ENCODE measurements around the gene GAK.

GAK gene

DNA sequence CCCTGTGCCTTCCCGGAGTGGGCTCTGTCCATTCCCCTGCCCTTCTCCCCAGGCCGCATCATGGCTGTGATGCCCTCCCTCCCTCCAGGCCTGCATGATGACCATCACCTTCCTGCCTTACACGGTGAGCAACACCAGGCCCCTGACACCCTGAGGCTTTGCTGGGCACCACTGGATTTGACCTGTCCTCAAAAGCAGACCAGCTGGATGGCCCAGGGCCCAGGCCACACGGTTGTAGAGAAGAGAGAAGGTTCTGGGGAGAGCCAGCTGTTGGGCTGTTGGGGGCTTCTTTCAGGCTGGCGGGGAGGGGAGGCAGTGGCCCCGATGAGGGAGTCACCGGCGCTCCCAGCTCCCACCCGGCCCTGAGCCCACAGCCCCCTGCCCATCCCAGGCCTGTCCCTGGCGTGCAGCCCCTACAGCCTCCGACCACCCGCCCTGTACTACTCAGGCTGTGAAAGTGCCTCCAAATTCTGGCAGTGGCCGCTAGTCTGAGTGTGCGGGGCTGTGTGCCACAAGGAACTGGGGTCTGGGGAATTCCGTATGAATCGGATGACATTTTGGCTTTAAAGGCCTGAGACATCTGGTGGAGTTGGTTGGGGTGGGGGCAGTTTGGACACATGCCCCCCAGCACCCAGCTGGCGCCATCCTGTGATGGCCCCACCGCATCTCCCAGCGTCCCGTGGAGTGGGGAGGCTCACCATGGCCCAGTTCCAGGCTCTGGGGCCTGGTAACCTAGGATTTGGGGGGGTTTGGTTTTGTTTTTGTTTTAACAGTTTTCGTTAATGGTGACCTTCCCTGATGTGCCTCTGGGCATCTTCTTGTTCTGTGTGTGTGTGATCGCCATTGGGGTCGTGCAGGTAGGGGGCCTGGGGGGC is 19.7 kb upstream of the GAK start:
- Histone ChIP-seq H3K4me3 (ENCODE audit: low read depth in 1 of 5, low read length in 5 of 5) (no peak overlapping the region), H3K4me1 (ENCODE audit: control insufficient read depth in 5 of 5, insufficient read depth in 5 of 5, low read length in 5 of 5) (no peaks in the 10 kb centered on the region), H3K36me3 (ENCODE audit: control insufficient read depth in 5 of 5, insufficient read depth in 5 of 5, low read length in 5 of 5) (peaks cover 0 to 51% (median 32%) of the 10 kb centered on the region in 5 donors), H3K9ac (ENCODE audit: low read length in 5 of 5) (no peak overlapping the region), H3K27ac (ENCODE audit: low read depth, low read length) (no peak overlapping the region), H3K27me3 (ENCODE audit: control insufficient read depth in 5 of 5, insufficient read depth in 4 of 5, low read length in 5 of 5) (no peaks in the 10 kb centered on the region), H3K9me3 (ENCODE audit: control insufficient read depth in 5 of 5, low read length in 5 of 5) (no peaks in the 10 kb centered on the region)

DNA sequence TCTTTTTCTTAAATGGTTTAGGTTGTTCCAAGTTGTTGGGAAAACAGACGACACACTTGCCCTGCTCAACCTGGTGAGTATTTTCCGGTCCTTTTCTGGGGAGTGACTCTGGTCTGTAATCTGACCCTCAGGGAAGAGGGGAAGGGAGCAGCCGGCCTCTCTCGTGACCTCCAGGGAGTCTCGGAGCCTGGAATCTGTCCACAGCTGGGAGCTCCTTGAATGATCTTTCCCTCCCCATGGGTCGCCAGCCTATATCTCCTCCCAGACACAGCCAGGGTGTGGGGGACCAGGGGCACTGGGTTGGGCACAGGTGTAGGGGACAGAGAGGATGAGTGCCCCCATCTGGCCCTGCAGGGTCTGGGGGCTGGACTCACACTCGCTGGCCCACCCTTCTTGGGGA is 19.1 kb upstream of the GAK start:
- H3K9ac ChIP-seq (ENCODE audit: low read length in 5 of 5) = no peak overlapping the region
- no peak overlapping the region for H3K27ac ChIP-seq (ENCODE audit: low read depth, low read length)
- peaks cover 0 to 51% (median 32%) of the 10 kb centered on the region in 5 donors for H3K36me3 ChIP-seq (ENCODE audit: control insufficient read depth in 5 of 5, insufficient read depth in 5 of 5, low read length in 5 of 5)
- H3K4me1 ChIP-seq (ENCODE audit: control insufficient read depth in 5 of 5, insufficient read depth in 5 of 5, low read length in 5 of 5) = peaks cover 0 to 3% (median 0%) of the 10 kb centered on the region in 5 donors
- H3K27me3 ChIP-seq (ENCODE audit: control insufficient read depth in 5 of 5, insufficient read depth in 4 of 5, low read length in 5 of 5) = no peaks in the 10 kb centered on the region
- H3K9me3 ChIP-seq (ENCODE audit: control insufficient read depth in 5 of 5, low read length in 5 of 5) = no peaks in the 10 kb centered on the region
- H3K4me3 ChIP-seq (ENCODE audit: low read depth in 1 of 5, low read length in 5 of 5) = no peak overlapping the region

DNA sequence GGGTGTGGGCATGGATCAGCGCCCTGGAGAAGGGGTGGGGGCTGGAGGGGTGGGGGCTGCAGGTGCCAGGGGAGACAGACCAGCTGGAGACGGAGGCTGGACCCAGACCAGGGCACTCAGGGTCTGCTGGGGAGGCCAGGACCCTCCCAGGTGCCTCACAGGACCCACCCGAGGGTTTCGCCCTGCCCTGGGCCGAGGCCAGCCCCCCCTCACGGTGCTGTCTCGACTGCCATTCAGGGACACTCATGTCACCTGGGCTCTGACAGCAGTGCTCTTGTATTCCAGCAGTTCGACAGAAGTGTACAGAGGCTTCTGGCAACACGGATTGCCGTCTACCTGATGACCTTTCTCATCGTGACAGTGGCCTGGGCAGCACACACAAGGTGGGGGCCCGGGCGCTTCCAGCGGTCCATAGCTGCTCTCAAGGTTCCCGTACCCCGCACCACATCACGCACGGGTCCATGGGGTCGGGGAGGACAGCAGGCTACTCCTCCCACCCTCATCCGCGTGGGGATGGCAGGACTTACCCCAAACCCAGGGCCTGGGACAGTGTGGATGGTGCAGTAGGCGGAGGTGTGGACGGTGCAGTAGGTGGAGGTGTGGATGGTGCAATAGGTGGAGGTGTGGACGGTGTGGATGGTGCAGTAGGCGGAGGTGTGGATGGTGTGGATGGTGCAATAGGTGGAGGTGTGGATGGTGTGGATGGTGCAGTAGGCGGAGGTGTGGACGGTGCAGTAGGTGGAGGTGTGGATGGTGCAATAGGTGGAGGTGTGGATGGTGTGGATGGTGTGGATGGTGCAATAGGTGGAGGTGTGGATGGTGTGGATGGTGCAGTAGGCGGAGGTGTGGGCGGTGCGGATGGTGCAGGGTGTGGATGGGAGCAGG is 18.3 kb upstream of the GAK start:
- no peak overlapping the region for H3K27ac ChIP-seq (ENCODE audit: low read depth, low read length)

DNA sequence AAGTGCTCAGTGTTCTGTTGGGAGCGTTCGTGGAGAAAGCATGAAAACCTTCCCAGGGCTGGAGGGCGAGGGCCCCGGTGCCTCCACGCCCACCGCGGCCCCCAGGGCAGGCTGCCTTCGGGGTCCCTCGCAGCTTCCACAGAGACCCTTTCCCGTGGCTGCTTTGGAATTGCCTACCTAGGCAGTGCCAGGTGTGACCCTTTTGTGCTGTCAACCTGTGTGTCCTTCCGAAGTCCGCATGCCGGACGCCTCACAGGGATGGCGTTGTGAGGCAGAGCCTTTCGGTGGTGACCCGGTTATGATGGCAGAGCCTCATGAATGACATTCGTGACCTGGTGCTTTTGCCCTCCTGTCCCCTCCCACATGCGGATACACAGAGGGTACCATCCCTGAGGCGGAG is 17.5 kb upstream of the GAK start:
- no peak overlapping the region for H3K9ac ChIP-seq (ENCODE audit: low read length in 5 of 5)
- H3K4me1 ChIP-seq (ENCODE audit: control insufficient read depth in 5 of 5, insufficient read depth in 5 of 5, low read length in 5 of 5) = peaks cover 0 to 3% (median 0%) of the 10 kb centered on the region in 5 donors
- peaks cover 0 to 36% (median 22%) of the 10 kb centered on the region in 5 donors for H3K36me3 ChIP-seq (ENCODE audit: control insufficient read depth in 5 of 5, insufficient read depth in 5 of 5, low read length in 5 of 5)
- H3K4me3 ChIP-seq (ENCODE audit: low read depth in 1 of 5, low read length in 5 of 5) = no peak overlapping the region
- no peaks in the 10 kb centered on the region for H3K27me3 ChIP-seq (ENCODE audit: control insufficient read depth in 5 of 5, insufficient read depth in 4 of 5, low read length in 5 of 5)
- no peak overlapping the region for H3K27ac ChIP-seq (ENCODE audit: low read depth, low read length)
- H3K9me3 ChIP-seq (ENCODE audit: control insufficient read depth in 5 of 5, low read length in 5 of 5) = no peaks in the 10 kb centered on the region

More for the DNA sequence above, 18.3 kb upstream of the GAK start:
- peaks cover 0 to 43% (median 30%) of the 10 kb centered on the region in 5 donors for H3K36me3 ChIP-seq (ENCODE audit: control insufficient read depth in 5 of 5, insufficient read depth in 5 of 5, low read length in 5 of 5)
- no peak overlapping the region for H3K4me3 ChIP-seq (ENCODE audit: low read depth in 1 of 5, low read length in 5 of 5)
- H3K4me1 ChIP-seq (ENCODE audit: control insufficient read depth in 5 of 5, insufficient read depth in 5 of 5, low read length in 5 of 5) = peaks cover 0 to 3% (median 0%) of the 10 kb centered on the region in 5 donors
- H3K27me3 ChIP-seq (ENCODE audit: control insufficient read depth in 5 of 5, insufficient read depth in 4 of 5, low read length in 5 of 5) = no peaks in the 10 kb centered on the region
- no peaks in the 10 kb centered on the region for H3K9me3 ChIP-seq (ENCODE audit: control insufficient read depth in 5 of 5, low read length in 5 of 5)
- no peak overlapping the region for H3K9ac ChIP-seq (ENCODE audit: low read length in 5 of 5)

DNA sequence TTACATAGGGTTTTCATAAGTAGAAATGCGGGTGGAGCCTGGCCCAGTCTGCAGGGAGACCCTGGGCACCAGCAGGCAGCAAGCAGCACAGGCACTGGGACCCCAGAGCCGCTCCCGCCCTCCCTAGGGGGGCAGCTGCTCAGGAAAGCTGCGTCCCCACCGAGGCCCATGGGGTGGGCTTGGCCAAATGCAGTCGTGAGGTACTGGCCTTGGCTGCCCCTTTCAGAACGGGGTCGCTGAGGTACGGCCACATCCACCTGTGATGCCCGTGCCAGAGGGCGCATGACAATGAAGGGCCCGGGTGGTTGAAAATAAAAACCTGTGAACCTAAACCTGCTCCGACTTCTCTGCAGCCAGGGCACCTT is 16.8 kb upstream of the GAK start:
- no peak overlapping the region for H3K4me3 ChIP-seq (ENCODE audit: low read depth in 1 of 5, low read length in 5 of 5)
- no peak overlapping the region for H3K27ac ChIP-seq (ENCODE audit: low read depth, low read length)
- H3K36me3 ChIP-seq (ENCODE audit: control insufficient read depth in 5 of 5, insufficient read depth in 5 of 5, low read length in 5 of 5) = peaks cover 0 to 29% (median 16%) of the 10 kb centered on the region in 5 donors
- no peaks in the 10 kb centered on the region for H3K9me3 ChIP-seq (ENCODE audit: control insufficient read depth in 5 of 5, low read length in 5 of 5)
- H3K9ac ChIP-seq (ENCODE audit: low read length in 5 of 5) = no peak overlapping the region
- H3K4me1 ChIP-seq (ENCODE audit: control insufficient read depth in 5 of 5, insufficient read depth in 5 of 5, low read length in 5 of 5) = peaks cover 0 to 3% (median 0%) of the 10 kb centered on the region in 5 donors
- no peaks in the 10 kb centered on the region for H3K27me3 ChIP-seq (ENCODE audit: control insufficient read depth in 5 of 5, insufficient read depth in 4 of 5, low read length in 5 of 5)

DNA sequence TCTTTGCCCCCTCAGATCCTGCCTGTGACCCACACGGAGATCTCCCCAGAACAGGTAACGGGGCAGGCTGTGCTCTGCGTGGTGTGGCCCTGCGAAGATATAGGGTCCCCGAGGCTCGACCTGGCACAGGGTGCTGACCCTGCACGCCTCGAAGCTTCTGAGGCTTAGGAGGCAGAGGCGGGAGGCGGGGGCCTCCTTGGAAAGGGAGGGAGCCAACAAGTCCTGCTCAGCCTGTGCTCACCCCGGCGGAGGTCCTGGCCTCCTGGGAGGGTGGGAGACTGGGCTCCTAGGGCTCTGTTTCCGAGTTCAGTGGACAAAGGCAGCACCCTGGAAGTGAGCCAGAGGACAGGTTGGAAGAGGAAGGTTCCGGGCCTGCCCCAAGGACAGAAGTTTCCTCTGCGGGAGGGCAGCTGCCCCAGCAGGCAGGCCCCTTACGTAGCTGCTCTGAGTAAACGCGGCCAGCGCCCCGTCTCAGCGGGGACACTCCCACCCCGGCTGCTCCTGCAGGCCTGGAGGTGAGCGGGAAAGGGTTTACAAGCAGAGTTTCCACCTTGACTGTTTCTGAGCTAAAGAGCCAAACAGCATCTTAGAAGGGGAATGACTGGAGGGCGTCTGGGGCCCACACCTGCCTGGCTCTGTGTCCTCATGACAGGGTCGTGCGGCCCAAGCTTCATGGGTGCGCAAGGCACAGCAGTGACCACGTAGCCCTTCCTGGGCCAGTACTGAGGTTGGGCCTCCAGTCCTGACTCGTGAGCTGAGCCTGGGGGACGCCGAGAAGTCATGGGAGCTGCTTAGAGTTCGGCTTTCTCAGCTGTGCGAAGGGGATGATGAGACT is 16.2 kb upstream of the GAK start:
- H3K27ac ChIP-seq (ENCODE audit: low read depth, low read length) = no peak overlapping the region
- peaks cover 0 to 3% (median 0%) of the 10 kb centered on the region in 5 donors for H3K4me1 ChIP-seq (ENCODE audit: control insufficient read depth in 5 of 5, insufficient read depth in 5 of 5, low read length in 5 of 5)
- no peak overlapping the region for H3K9ac ChIP-seq (ENCODE audit: low read length in 5 of 5)
- no peak overlapping the region for H3K4me3 ChIP-seq (ENCODE audit: low read depth in 1 of 5, low read length in 5 of 5)
- H3K36me3 ChIP-seq (ENCODE audit: control insufficient read depth in 5 of 5, insufficient read depth in 5 of 5, low read length in 5 of 5) = peaks cover 0 to 23% (median 15%) of the 10 kb centered on the region in 5 donors
- H3K9me3 ChIP-seq (ENCODE audit: control insufficient read depth in 5 of 5, low read length in 5 of 5) = no peaks in the 10 kb centered on the region
- H3K27me3 ChIP-seq (ENCODE audit: control insufficient read depth in 5 of 5, insufficient read depth in 4 of 5, low read length in 5 of 5) = no peaks in the 10 kb centered on the region

DNA sequence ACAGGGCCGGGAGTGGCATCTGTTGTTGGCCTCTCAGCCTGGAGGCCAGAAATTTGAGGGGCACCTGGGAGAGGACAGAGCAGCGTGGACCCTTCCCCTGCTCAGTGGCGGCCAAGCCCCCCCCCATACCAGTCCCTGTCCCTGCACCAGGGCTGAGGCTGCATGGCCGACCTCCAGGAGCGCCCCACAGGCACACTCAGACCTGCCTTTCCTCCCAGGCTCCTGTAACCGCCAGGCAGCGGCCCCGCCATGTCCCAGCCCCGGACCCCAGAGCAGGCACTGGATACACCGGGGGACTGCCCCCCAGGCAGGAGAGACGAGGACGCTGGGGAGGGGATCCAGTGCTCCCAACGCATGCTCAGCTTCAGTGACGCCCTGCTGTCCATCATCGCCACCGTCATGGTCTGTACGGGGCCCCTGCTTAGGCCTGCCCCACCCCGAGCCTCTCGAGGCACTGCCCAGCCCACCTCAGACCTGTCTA is 15.4 kb upstream of the GAK start:
- H3K9me3 ChIP-seq (ENCODE audit: control insufficient read depth in 5 of 5, low read length in 5 of 5) = no peaks in the 10 kb centered on the region
- peaks cover 0 to 3% (median 0%) of the 10 kb centered on the region in 5 donors for H3K4me1 ChIP-seq (ENCODE audit: control insufficient read depth in 5 of 5, insufficient read depth in 5 of 5, low read length in 5 of 5)
- H3K27ac ChIP-seq (ENCODE audit: low read depth, low read length) = no peak overlapping the region
- H3K36me3 ChIP-seq (ENCODE audit: control insufficient read depth in 5 of 5, insufficient read depth in 5 of 5, low read length in 5 of 5) = peaks cover 0 to 15% (median 12%) of the 10 kb centered on the region in 5 donors
- no peak overlapping the region for H3K4me3 ChIP-seq (ENCODE audit: low read depth in 1 of 5, low read length in 5 of 5)
- H3K9ac ChIP-seq (ENCODE audit: low read length in 5 of 5) = no peak overlapping the region
- H3K27me3 ChIP-seq (ENCODE audit: control insufficient read depth in 5 of 5, insufficient read depth in 4 of 5, low read length in 5 of 5) = no peaks in the 10 kb centered on the region

DNA sequence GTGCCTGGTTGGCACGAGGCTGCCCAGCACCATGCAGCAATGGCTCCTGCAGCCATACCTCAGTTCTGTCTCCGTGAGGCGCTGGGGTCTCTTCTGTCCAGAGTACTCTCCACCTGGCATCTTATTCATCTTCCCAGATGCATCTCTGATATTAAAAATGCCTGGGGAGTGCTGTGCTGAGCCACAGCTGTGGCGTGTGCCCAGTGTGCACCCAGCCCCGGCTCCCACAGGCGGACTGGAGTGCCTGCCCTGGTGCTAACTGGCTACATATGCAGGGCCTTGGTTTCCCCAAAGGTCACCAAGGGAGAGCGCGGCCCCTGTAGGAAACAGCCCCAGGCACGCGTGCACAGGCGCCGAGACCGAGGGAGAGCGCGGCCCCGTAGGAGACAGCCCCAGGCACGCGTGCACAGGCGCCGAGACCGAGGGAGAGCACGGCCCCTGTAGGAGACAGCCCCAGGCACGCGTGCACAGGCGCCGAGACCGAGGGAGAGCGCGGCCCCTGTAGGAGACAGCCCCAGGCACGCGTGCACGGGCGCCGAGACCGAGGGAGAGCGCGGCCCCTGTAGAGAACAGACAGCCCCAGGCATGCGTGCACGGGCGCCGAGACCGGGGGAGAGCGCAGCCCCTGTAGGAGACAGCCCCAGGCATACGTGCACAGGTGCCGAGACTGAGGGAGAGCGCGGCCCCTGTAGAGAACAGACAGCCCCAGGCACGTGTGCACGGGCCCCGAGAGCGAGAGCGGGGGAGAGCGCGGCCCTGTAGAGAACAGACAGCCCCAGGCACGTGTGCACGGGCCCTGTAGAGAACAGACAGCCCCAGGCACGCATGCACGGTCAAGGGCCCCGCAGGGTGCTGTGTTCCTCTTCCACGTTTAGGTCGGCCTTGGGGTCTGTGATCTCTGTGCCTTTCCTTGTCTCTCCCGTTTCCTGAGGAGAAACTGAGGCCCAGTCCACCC is 14.7 kb upstream of the GAK start:
- Histone ChIP-seq H3K4me1 (ENCODE audit: control insufficient read depth in 5 of 5, insufficient read depth in 5 of 5, low read length in 5 of 5) (peaks cover 0 to 3% (median 0%) of the 10 kb centered on the region in 5 donors), H3K9ac (ENCODE audit: low read length in 5 of 5) (no peak overlapping the region), H3K4me3 (ENCODE audit: low read depth in 1 of 5, low read length in 5 of 5) (no peak overlapping the region), H3K27me3 (ENCODE audit: control insufficient read depth in 5 of 5, insufficient read depth in 4 of 5, low read length in 5 of 5) (no peaks in the 10 kb centered on the region), H3K36me3 (ENCODE audit: control insufficient read depth in 5 of 5, insufficient read depth in 5 of 5, low read length in 5 of 5) (peaks cover 0 to 12% (median 8%) of the 10 kb centered on the region in 5 donors), H3K27ac (ENCODE audit: low read depth, low read length) (no peak overlapping the region), H3K9me3 (ENCODE audit: control insufficient read depth in 5 of 5, low read length in 5 of 5) (no peaks in the 10 kb centered on the region)

DNA sequence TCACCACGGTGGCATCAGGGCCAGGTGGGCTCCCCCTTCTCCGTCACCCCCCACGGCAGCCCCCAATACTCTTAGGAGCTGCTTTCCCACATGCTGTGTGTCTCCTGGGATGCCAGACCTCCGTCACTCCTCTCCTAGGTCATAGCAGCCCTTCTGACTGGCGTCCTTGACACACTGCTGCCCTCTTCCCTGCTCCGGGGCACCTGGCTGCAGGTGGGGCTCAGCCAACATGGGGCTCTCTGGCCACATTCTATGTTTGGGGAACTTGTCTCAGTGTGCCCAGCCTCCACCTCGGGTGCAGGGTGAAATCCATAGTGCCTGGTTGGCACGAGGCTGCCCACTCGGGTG is 14.0 kb upstream of the GAK start:
- Histone ChIP-seq H3K9me3 (ENCODE audit: control insufficient read depth in 5 of 5, low read length in 5 of 5) (no peaks in the 10 kb centered on the region), H3K27ac (ENCODE audit: low read depth, low read length) (no peak overlapping the region), H3K27me3 (ENCODE audit: control insufficient read depth in 5 of 5, insufficient read depth in 4 of 5, low read length in 5 of 5) (no peaks in the 10 kb centered on the region), H3K4me1 (ENCODE audit: control insufficient read depth in 5 of 5, insufficient read depth in 5 of 5, low read length in 5 of 5) (peaks cover 0 to 3% (median 0%) of the 10 kb centered on the region in 5 donors), H3K4me3 (ENCODE audit: low read depth in 1 of 5, low read length in 5 of 5) (no peak overlapping the region), H3K9ac (ENCODE audit: low read length in 5 of 5) (no peak overlapping the region), H3K36me3 (ENCODE audit: control insufficient read depth in 5 of 5, insufficient read depth in 5 of 5, low read length in 5 of 5) (peaks cover 0 to 7% (median 2%) of the 10 kb centered on the region in 5 donors)

All from subcutaneous abdominal adipose tissue (tissue), 5 donors.